B cell (primary cell): ENCODE measurements around the gene TP63.

Experiments
- CTCF ChIP-seq: fragments of 200-600 bp; IDR thresholded peaks from one replicate; pipeline ENCODE4 v1.8.0; 2022; ENCODE audit warnings: antibody characterized with exemption, mild to moderate bottlenecking
- EZH2 ChIP-seq: IDR thresholded peaks from 2 replicates; pipeline ENCODE4 v1.6.1; 2012; ENCODE audit warnings: borderline replicate concordance, low read depth, mild to moderate bottlenecking, moderate library complexity, low read length; ENCODE audit not compliant: insufficient read depth, poor library complexity, severe bottlenecking

- TF ChIP-seq CTCF = no peak
- TF ChIP-seq EZH2 = no peak
Measured at GRCh38 chr3:189842681-189843602, 211.8 kb downstream of the TP63 start.
